K562 (cell line): ENCODE measurements around the gene MASP1. TPM values are rescaled to one million over a fixed set of nuclear protein-coding genes. Genes with fewer than 3 reads are reported as not detected.

Experiments used
- ATAC-seq: fragments of 200-7000 bp; cut with Tn5 transposase; 3 replicates; pipeline ENCODE4 v1.9.1; 2020; ENCODE audit warnings: moderate library complexity
- BruUV-seq: library from RNA; stranded (reverse); fragments of 400-500 nt; replicated peaks from 2 replicates; lab custom pipeline; 2021; lab: Mats Ljungman, UMichigan
- CTCF ChIA-PET: fragments of 300-600 bp; formaldehyde crosslinking; extraction: SDS; loops from one replicate; lab custom pipeline; 2021; ENCODE audit warnings: low intra/inter-chr PET ratio; lab: Yijun Ruan, JAX
- POLR2A ChIA-PET: fragments of 300-600, 350-650 bp; sonication (Branson Sonifier 250); formaldehyde crosslinking; extraction: SDS; loops from one replicate; lab custom pipeline; 2021; ENCODE audit warnings: antibody characterized with exemption, inconsistent platforms; lab: Yijun Ruan, JAX
- DNase-seq, 4 experiments: peaks; one replicate each; pipeline versions ENCODE4 v3.0.0 to v3.0.0-alpha.2; 2011 to 2018; ENCODE audit warnings: low spot score in 3 of 4, mixed read lengths in 3 of 4; ENCODE audit errors: extremely low read depth in 1 of 4
- FAIRE-seq: peaks from 2 replicates; lab custom pipeline; 2011; peaks lifted over from hg19 to GRCh38; lab: Jason Lieb, UNC
- H2AFZ ChIP-seq: 2 replicates; pipeline ENCODE4 v1.6.0; 2011; ENCODE audit warnings: low read depth, low read length, control low read depth, inconsistent platforms
- H3K27ac ChIP-seq: fragments of 200-600 bp; 3 replicates; pipeline ENCODE4 v1.8.0; 2011; ENCODE audit warnings: low read depth, mild to moderate bottlenecking, control low read depth, inconsistent platforms, low read length, moderate library complexity, mixed read lengths; ENCODE audit errors: extremely low read depth
- H3K27me3 ChIP-seq, 2 experiments: fragments of 300-600 bp in 1 of 2; 2 replicates in 1 of 2; 3 replicates in 1 of 2; pipeline versions ENCODE4 v1.6.0 to v1.8.0; 2011; ENCODE audit warnings: inconsistent platforms in 2 of 2, low read length in 2 of 2, mild to moderate bottlenecking in 1 of 2, mixed read lengths in 1 of 2, moderate library complexity in 1 of 2; ENCODE audit not compliant: control insufficient read depth in 2 of 2, insufficient read depth in 2 of 2
- H3K36me3 ChIP-seq: fragments of 300-600 bp; 3 replicates; pipeline ENCODE4 v1.8.0; 2011; ENCODE audit warnings: mild to moderate bottlenecking, low read length, inconsistent platforms; ENCODE audit not compliant: control insufficient read depth, insufficient read depth
- H3K4me1 ChIP-seq, 2 experiments: fragments of 200-600 bp in 1 of 2; replicated peaks in 1 of 2; 2 replicates in 1 of 2; 3 replicates in 1 of 2; pipeline versions ENCODE4 v1.5.1 to v1.8.0; 2011; ENCODE audit warnings: inconsistent platforms in 2 of 2, low read length in 2 of 2, mild to moderate bottlenecking in 1 of 2, mixed read lengths in 1 of 2, moderate library complexity in 1 of 2; ENCODE audit not compliant: control insufficient read depth in 2 of 2, insufficient read depth in 2 of 2
- H3K4me2 ChIP-seq: 2 replicates; pipeline ENCODE4 v1.6.1; 2011; ENCODE audit warnings: low read length, control low read depth, inconsistent platforms, mixed read lengths; ENCODE audit not compliant: insufficient read depth
- H3K4me3 ChIP-seq: fragments of 200-600 bp; sonication (generic), shearing (Covaris generic); 2 replicates; pipeline ENCODE4 v1.5.1; 2016; ENCODE audit warnings: control low read depth, inconsistent platforms
- H3K79me2 ChIP-seq: fragments of 200-600 bp; 3 replicates; pipeline ENCODE4 v1.8.0; 2011; ENCODE audit warnings: low read length, inconsistent platforms; ENCODE audit not compliant: control insufficient read depth, insufficient read depth
- H3K9ac ChIP-seq, 2 experiments: 2 replicates each; pipeline versions ENCODE4 v1.6.0 to v1.6.1; 2011; ENCODE audit warnings: low read depth in 2 of 2, low read length in 2 of 2, control low read depth in 1 of 2, inconsistent platforms in 1 of 2, mild to moderate bottlenecking in 1 of 2, mixed read lengths in 1 of 2; ENCODE audit not compliant: insufficient read depth in 1 of 2
- H3K9me1 ChIP-seq: one replicate; pipeline ENCODE4 v1.6.0; 2011; ENCODE audit warnings: inconsistent platforms, mild to moderate bottlenecking, low read length, moderate library complexity; ENCODE audit not compliant: control insufficient read depth, insufficient read depth
- H3K9me3 ChIP-seq: replicated peaks from 2 replicates; pipeline ENCODE4 v1.5.1; 2011; ENCODE audit warnings: low read depth, low read length, inconsistent platforms; ENCODE audit not compliant: control insufficient read depth, insufficient read depth
- H4K20me1 ChIP-seq: replicated peaks from 2 replicates; pipeline ENCODE4 v1.6.1; 2011; ENCODE audit warnings: low read length, inconsistent platforms, mixed read lengths; ENCODE audit not compliant: control insufficient read depth, insufficient read depth
- ARID3A ChIP-seq: IDR thresholded peaks from 2 replicates; pipeline ENCODE4 v1.6.1; 2012; ENCODE audit warnings: low read depth, low read length, improper control_type of control experiment, borderline replicate concordance
- ATF1 ChIP-seq, 2 experiments: fragments of 450-650 bp in 1 of 2; IDR thresholded peaks; 2 replicates each; pipeline ENCODE4 v1.6.1; 2016; ENCODE audit warnings: missing compliant biosample characterization in 1 of 2, missing genetic modification characterization in 1 of 2
- CREB1 ChIP-seq, 2 experiments: sonication (generic) in 1 of 2; formaldehyde crosslinking in 1 of 2; IDR thresholded peaks; 2 replicates each; pipeline versions ENCODE4 v1.6.1 to v1.8.0; 2012 to 2022; ENCODE audit warnings: inconsistent platforms in 1 of 2, mild to moderate bottlenecking in 1 of 2, missing genetic modification reagents in 1 of 2, moderate library complexity in 1 of 2
- DLX4 ChIP-seq: fragments of 250-450 bp; sonication (Bioruptor Pico); IDR thresholded peaks from 2 replicates; pipeline ENCODE4 v1.6.1; 2021; ENCODE audit warnings: mild to moderate bottlenecking
- E4F1 ChIP-seq: fragments of 250-450 bp; sonication (Bioruptor Pico); IDR thresholded peaks from 2 replicates; pipeline ENCODE4 v1.5.0; 2021; ENCODE audit warnings: mild to moderate bottlenecking, borderline replicate concordance
- HNRNPLL ChIP-seq: fragments of 200-400 bp; formaldehyde crosslinking; IDR thresholded peaks from 2 replicates; pipeline ENCODE4 v1.6.1; 2017; ENCODE audit warnings: low read length, low read depth, mild to moderate bottlenecking; ENCODE audit not compliant: poor library complexity, severe bottlenecking
- HNRNPUL1 ChIP-seq: fragments of 200-400 bp; formaldehyde crosslinking; IDR thresholded peaks from 2 replicates; pipeline ENCODE4 v1.6.1; 2017; ENCODE audit warnings: low read length
- MAFG ChIP-seq: fragments of 450-650 bp; conservative IDR thresholded peaks from 2 replicates; pipeline ENCODE4 v1.6.1; 2016; ENCODE audit warnings: missing genetic modification characterization, missing compliant biosample characterization
- SMARCB1 ChIP-seq: IDR thresholded peaks from 2 replicates; pipeline ENCODE4 v1.6.1; 2011; ENCODE audit warnings: improper control_type of control experiment, low read depth; ENCODE audit not compliant: insufficient read length
- TAF7 ChIP-seq: fragments of 450-650 bp; IDR thresholded peaks from 2 replicates; pipeline ENCODE4 v1.6.1; 2016; ENCODE audit warnings: missing genetic modification characterization, missing compliant biosample characterization
- TARDBP ChIP-seq: fragments of 450-650 bp; IDR thresholded peaks from 2 replicates; pipeline ENCODE4 v1.6.1; 2016
- TCF15 ChIP-seq: fragments of 250-450 bp; sonication (Bioruptor Pico); IDR thresholded peaks from 2 replicates; pipeline ENCODE4 v1.8.0; 2022; ENCODE audit warnings: moderate library complexity, mild to moderate bottlenecking, inconsistent platforms
- ZFP30 ChIP-seq: fragments of 250-450 bp; sonication (Bioruptor Pico); IDR thresholded peaks from 2 replicates; pipeline ENCODE4 v1.8.0; 2022; ENCODE audit warnings: moderate library complexity, mild to moderate bottlenecking, inconsistent platforms, borderline replicate concordance
- ZNF512 ChIP-seq: IDR thresholded peaks from 2 replicates; pipeline ENCODE4 v1.6.1; 2016; ENCODE audit warnings: missing genetic modification characterization, missing compliant biosample characterization
- ZNF780A ChIP-seq: fragments of 250-450 bp; sonication (Bioruptor Pico); IDR thresholded peaks from 2 replicates; pipeline ENCODE4 v1.5.0; 2021; ENCODE audit warnings: mild to moderate bottlenecking
- WGBS: fragments of 100-300 bp; shearing (Covaris generic); methylation state at CpG from one replicate; pipeline ENCODE4 v1.1.6; 2016; ENCODE audit warnings: low coverage, mixed read lengths; ENCODE audit not compliant: insufficient coverage; ENCODE audit errors: missing lambda C conversion rate; 5-methylcytosine and 5-hydroxymethylcytosine counted together
- in situ Hi-C: fragments of 300-500 bp; cut with MboI; formaldehyde crosslinking; loops from 4 replicates; pipeline ENCODE4 v1.15.0; 2018; ENCODE audit warnings: inconsistent platforms, mixed read lengths
- intact Hi-C: fragments of 100-400 bp; cut with micrococcal nuclease; formaldehyde crosslinking; loops from 2 replicates; pipeline ENCODE4 v1.14.2; 2022
- polyA plus RNA-seq, 8 experiments: library from polyadenylated mRNA; depleted of rRNA in 4 of 8; stranded (reverse) in 5 of 8; unstranded in 3 of 8; fragments of >200 nt; fragmentation: Nextera tagmentation in 2 of 8; fragmentation: Illumina TruSeq in 1 of 8; extraction: Ambion mirVana in 2 of 8; extraction: Trizol in 1 of 8; gene quantifications; 2 replicates each; pipeline versions ENCODE4 v1.2.1 to v1.2.3, GENCODE V29; 2011 to 2014; ENCODE audit warnings: inconsistent platforms in 1 of 8, missing spikeins in 1 of 8
- total RNA-seq, 7 experiments: library from RNA; depleted of rRNA in 6 of 7; stranded (reverse); fragments of >200 nt in 6 of 7; fragmentation: Illumina TruSeq in 2 of 7; extraction: Trizol in 2 of 7; gene quantifications; 2 replicates each; pipeline versions ENCODE4 v1.2.1 to v1.2.3, GENCODE V29; 2011 to 2021; ENCODE audit warnings: low replicate concordance in 1 of 7

Gene MASP1
- total and polyA plus RNA-seq, 9 of the 15 experiments (the other 6 are each of a cell fraction or from before 2014, with no cell fraction given) = 0.03 to 0.24 (median 0.20) TPM; not detected in 3

- Histone ChIP-seq H3K9me1 (no peaks in the 10 kb centered on the region), H3K27ac (no peak overlapping the region), H3K79me2 (no peaks in the 10 kb centered on the region), H3K4me3 (no peak overlapping the region), H3K4me2 (no peak overlapping the region), H3K4me1 (no peaks in the 10 kb centered on the region), H3K9ac (no peak overlapping the region), H4K20me1 (no peaks in the 10 kb centered on the region; the same call in 1 of the 2 replicates), H3K36me3 (no peaks in the 10 kb centered on the region), H3K27me3 (peaks cover 12 to 21% of the 10 kb centered on the region in 2 experiments; a peak in 4 of 5 replicates), H3K9me3 (no peaks in the 10 kb centered on the region), H2AFZ (no peak overlapping the region)
- no peak for ATAC-seq
- no peak for DNase-seq
- WGBS = 0% methylated on average over 3 of the region's 3 CpGs
- no peak for FAIRE-seq
- intact Hi-C loops (no loop called here), in situ Hi-C loops (no loop called here)
- no TSS peak for BruUV-seq
- POLR2A ChIA-PET = interaction anchor here (1.2 kb wide), 2 partner anchors 14 to 112 kb away, joined by 3 read pairs; no protein-coding TSS in a partner anchor
- CTCF ChIA-PET = no interaction called here
- TF ChIP-seq HNRNPUL1 (no peak), DLX4 (CRISPR knock-in tag) (no peak), CREB1 (IDR thresholded peaks at IDR 0.05) (no peak), CREB1 (CRISPR knock-in tag; IDR thresholded peaks at IDR 0.05) (no peak), ARID3A (no peak), TARDBP (no peak), ZNF780A (CRISPR knock-in tag) (no peak), SMARCB1 (no peak), ZNF512 (no peak), ATF1 (CRISPR knock-in tag; IDR thresholded peaks at IDR 0.05) (no peak), ATF1 (tag; IDR thresholded peaks at IDR 0.05) (no peak), ZFP30 (no peak), MAFG (tag) (no peak), TAF7 (tag) (no peak), HNRNPLL (no peak), E4F1 (CRISPR knock-in tag) (no peak), TCF15 (CRISPR knock-in tag) (no peak)
Measured at GRCh38 chr3:187336322-187336721, 44.8 kb upstream of the MASP1 start.
